ENCODE measurements around the gene CELA3A.

Gene CELA3A

GRCh38 chr1:22040286-22040623, 38.8 kb downstream of the CELA3A start:
- H3K4me3 ChIP-seq (ENCODE audit: severe bottlenecking) = no peak overlapping the region
- ATAC-seq (ENCODE audit: low read depth) = no peak

GRCh38 chr1:22041505-22041904, 40.0 kb downstream of the CELA3A start:
- peak overlapping the region; percentile 82 for H3K27ac ChIP-seq (ENCODE audit: poor library complexity, severe bottlenecking)
- H3K4me3 ChIP-seq (ENCODE audit: severe bottlenecking) = no peak overlapping the region
- DNase-seq (ENCODE audit: low spot score) = no peak

More at GRCh38 chr1:22040286-22040623, 38.8 kb downstream of the CELA3A start:
- DNase-seq (ENCODE audit: low spot score) = no peak
- H3K4me1 ChIP-seq (ENCODE audit: insufficient read depth, poor library complexity, severe bottlenecking) = peaks cover 46% of the 10 kb centered on the region
- H3K9me3 ChIP-seq (ENCODE audit: severe bottlenecking) = no peaks in the 10 kb centered on the region
- TF ChIP-seq CTCF (IDR thresholded peaks at IDR 0.05; ENCODE audit: poor library complexity, severe bottlenecking) = no peak
- no peaks in the 10 kb centered on the region for H3K36me3 ChIP-seq (ENCODE audit: low read depth)
- H3K27me3 ChIP-seq (ENCODE audit: insufficient read depth, poor library complexity, severe bottlenecking) = no peaks in the 10 kb centered on the region
- H3K27ac ChIP-seq (ENCODE audit: poor library complexity, severe bottlenecking) = peak overlapping the region; percentile 82

GRCh38 chr1:22043198-22043769, 41.8 kb downstream of the CELA3A start:
- H3K4me1 ChIP-seq (ENCODE audit: insufficient read depth, poor library complexity, severe bottlenecking) = peaks cover 55% of the 10 kb centered on the region
- no peaks in the 10 kb centered on the region for H3K36me3 ChIP-seq (ENCODE audit: low read depth)
- H3K4me3 ChIP-seq (ENCODE audit: severe bottlenecking) = no peak overlapping the region
- no peaks in the 10 kb centered on the region for H3K27me3 ChIP-seq (ENCODE audit: insufficient read depth, poor library complexity, severe bottlenecking)
- no peak for DNase-seq (ENCODE audit: low spot score)
- no peak for TF ChIP-seq CTCF (IDR thresholded peaks at IDR 0.05; ENCODE audit: poor library complexity, severe bottlenecking)
- ATAC-seq (ENCODE audit: low read depth) = peak; percentile 52
- no peaks in the 10 kb centered on the region for H3K9me3 ChIP-seq (ENCODE audit: severe bottlenecking)
- peak overlapping the region; percentile 82 for H3K27ac ChIP-seq (ENCODE audit: poor library complexity, severe bottlenecking)

More at GRCh38 chr1:22041505-22041904, 40.0 kb downstream of the CELA3A start:
- peak; percentile 33; the same call in 2 of the 3 replicates for ATAC-seq (ENCODE audit: low read depth)
- H3K27me3 ChIP-seq (ENCODE audit: insufficient read depth, poor library complexity, severe bottlenecking) = no peaks in the 10 kb centered on the region
- peaks cover 51% of the 10 kb centered on the region for H3K4me1 ChIP-seq (ENCODE audit: insufficient read depth, poor library complexity, severe bottlenecking)
- no peaks in the 10 kb centered on the region for H3K36me3 ChIP-seq (ENCODE audit: low read depth)
- no peaks in the 10 kb centered on the region for H3K9me3 ChIP-seq (ENCODE audit: severe bottlenecking)
- TF ChIP-seq CTCF (IDR thresholded peaks at IDR 0.05; ENCODE audit: poor library complexity, severe bottlenecking) = no peak

GRCh38 chr1:22044690-22045420, 43.4 kb downstream of the CELA3A start:
- Histone ChIP-seq H3K9me3 (ENCODE audit: severe bottlenecking) (no peaks in the 10 kb centered on the region), H3K4me3 (ENCODE audit: severe bottlenecking) (no peak overlapping the region), H3K27ac (ENCODE audit: poor library complexity, severe bottlenecking) (peak overlapping the region; percentile 82), H3K36me3 (ENCODE audit: low read depth) (no peaks in the 10 kb centered on the region), H3K27me3 (ENCODE audit: insufficient read depth, poor library complexity, severe bottlenecking) (no peaks in the 10 kb centered on the region), H3K4me1 (ENCODE audit: insufficient read depth, poor library complexity, severe bottlenecking) (peaks cover 50% of the 10 kb centered on the region)
- DNase-seq (ENCODE audit: low spot score) (no peak), ATAC-seq (ENCODE audit: low read depth) (peak; percentile 64)
- TF ChIP-seq CTCF (IDR thresholded peaks at IDR 0.05; ENCODE audit: poor library complexity, severe bottlenecking) = no peak

Data from RWPE2 (cell line).